Smooth muscle cell (in vitro differentiated cells): ENCODE measurements around the gene QPCTL. TPM values are rescaled to one million over a fixed set of nuclear protein-coding genes. Genes with fewer than 3 reads are reported as not detected.

Source experiments
- DNase-seq: peaks from one replicate; lab custom pipeline; 2025; ENCODE audit not compliant: unreplicated experiment; lab: John Stamatoyannopoulos, UW
- H2AFZ ChIP-seq: fragments of 200-600 bp; sonication (generic); 2 replicates; pipeline ENCODE4 v1.6.0; 2016; ENCODE audit warnings: antibody characterized with exemption, low read depth, mild to moderate bottlenecking
- H3F3A ChIP-seq: fragments of 200-600 bp; sonication (generic); 2 replicates; pipeline ENCODE4 v1.6.0; 2017; ENCODE audit warnings: antibody characterized with exemption, low read depth
- H3K27ac ChIP-seq: fragments of 200-600 bp; sonication (generic); 2 replicates; pipeline ENCODE4 v1.5.1; 2016; ENCODE audit warnings: low read depth, mild to moderate bottlenecking
- H3K27me3 ChIP-seq: fragments of 200-600 bp; sonication (generic); 2 replicates; pipeline ENCODE4 v1.6.1; 2016; ENCODE audit warnings: low read depth, mild to moderate bottlenecking
- H3K36me3 ChIP-seq: fragments of 200-600 bp; sonication (generic); 2 replicates; pipeline ENCODE4 v1.5.1; 2016; ENCODE audit warnings: low read depth
- H3K4me1 ChIP-seq: fragments of 200-600 bp; sonication (generic); 2 replicates; pipeline ENCODE4 v1.5.1; 2016; ENCODE audit warnings: low read depth
- H3K4me2 ChIP-seq: fragments of 200-600 bp; sonication (generic); 2 replicates; pipeline ENCODE4 v1.6.0; 2016; ENCODE audit warnings: mild to moderate bottlenecking
- H3K4me3 ChIP-seq: fragments of 200-600 bp; sonication (generic); 2 replicates; pipeline ENCODE4 v1.5.1; 2016; ENCODE audit warnings: mild to moderate bottlenecking
- H3K79me2 ChIP-seq: fragments of 200-600 bp; sonication (generic); 2 replicates; pipeline ENCODE4 v1.6.0; 2016; ENCODE audit warnings: low read depth, mild to moderate bottlenecking
- H3K9ac ChIP-seq: fragments of 200-600 bp; sonication (generic); 2 replicates; pipeline ENCODE4 v1.6.0; 2016; ENCODE audit warnings: low read depth
- H3K9me3 ChIP-seq: fragments of 200-600 bp; sonication (generic); replicated peaks from 2 replicates; pipeline ENCODE4 v1.5.1; 2016; ENCODE audit warnings: low read depth
- H4K20me1 ChIP-seq: fragments of 200-600 bp; sonication (generic); 2 replicates; pipeline ENCODE4 v1.6.0; 2016; ENCODE audit warnings: low read depth
- WGBS: methylation state at CpG from one replicate; pipeline ENCODE4 v1.1.7; 2016; ENCODE audit warnings: low lambda C conversion rate; 5-methylcytosine and 5-hydroxymethylcytosine counted together
- polyA plus RNA-seq: library from polyadenylated mRNA; unstranded; fragments of >200 nt; fragmentation: Nextera tagmentation; extraction: Ambion mirVana; gene quantifications from 2 replicates; pipeline ENCODE4 v1.2.1, GENCODE V29; 2016
- total RNA-seq: library from RNA; depleted of rRNA; stranded (reverse); fragments of >200 nt; gene quantifications from 2 replicates; pipeline ENCODE4 v1.2.3, GENCODE V29; 2014
- TF ChIP-seq, protein P1 (sequence below): fragments of 200-600 bp; sonication (generic); IDR thresholded peaks from 2 replicates; pipeline ENCODE4 v1.5.1; 2017; ENCODE audit warnings: borderline replicate concordance, mild to moderate bottlenecking, antibody characterized with exemption; ENCODE audit not compliant: insufficient read depth, poor library complexity, severe bottlenecking

The QPCTL gene
- total RNA-seq = 12.2 and 12.9 TPM in 2 replicates
- polyA plus RNA-seq = 10.0 and 13.3 TPM in 2 replicates

DNA sequence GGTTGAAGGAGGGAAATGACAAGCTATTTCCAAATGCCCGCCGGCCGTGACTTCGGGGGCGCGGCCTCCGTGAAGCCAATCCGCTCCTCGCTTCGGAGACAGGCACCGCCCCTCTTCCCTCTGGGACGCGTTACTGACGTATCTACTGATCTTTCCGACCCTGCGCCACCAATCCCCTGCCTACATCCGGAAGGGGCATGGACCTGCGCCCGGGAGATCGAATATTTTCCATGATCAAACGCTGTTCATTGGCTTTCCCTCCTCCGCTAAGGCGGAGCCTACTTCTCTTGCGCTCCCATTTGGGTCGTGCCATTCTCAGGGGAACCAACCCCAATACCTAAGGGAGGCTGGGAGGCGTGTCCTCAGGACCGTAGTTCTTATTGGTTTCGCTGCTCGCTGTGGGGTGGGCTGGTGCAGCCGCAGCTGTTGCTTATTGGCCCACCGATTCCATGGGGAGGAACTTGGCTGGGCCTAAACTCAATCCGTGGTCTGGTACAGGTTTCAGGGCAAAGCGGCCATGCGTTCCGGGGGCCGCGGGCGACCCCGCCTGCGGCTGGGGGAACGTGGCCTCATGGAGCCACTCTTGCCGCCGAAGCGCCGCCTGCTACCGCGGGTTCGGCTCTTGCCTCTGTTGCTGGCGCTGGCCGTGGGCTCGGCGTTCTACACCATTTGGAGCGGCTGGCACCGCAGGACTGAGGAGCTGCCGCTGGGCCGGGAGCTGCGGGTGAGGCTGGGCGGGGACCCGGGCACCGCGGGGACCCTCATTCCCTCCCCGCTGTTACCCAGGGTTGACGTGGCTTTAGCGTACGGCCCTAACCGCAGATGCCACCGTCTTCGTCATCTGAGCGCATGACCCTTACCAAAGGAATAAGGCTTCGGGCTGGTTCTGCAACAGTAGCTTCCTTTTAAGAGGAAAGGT lies at the start of gene QPCTL:
Gene QPCTL (plus strand): TSS at position 480 of the 919 bp plus-strand sequence. CDS start 38 bp downstream, at position 518.
- under 1% methylated on average over 67 of the region's 70 CpGs for WGBS

GRCh38 chr19:45643024-45643926 lies 49.2 kb upstream of the QPCTL start:
- peak overlapping the region; percentile 64 for H3K4me2 ChIP-seq
- H3K9ac ChIP-seq = no peak overlapping the region

More for the DNA sequence above, at the start of gene QPCTL:
- Histone ChIP-seq H3K27me3 (no peaks in the 10 kb centered on the region), H3K4me2 (peak within 1 kb of the TSS; percentile 90), H3K9ac (peak within 1 kb of the TSS; percentile 94), H3K36me3 (no peaks in the 10 kb centered on the region), H3K4me1 (peaks cover 6% of the 10 kb centered on the region), H3K9me3 (no peaks in the 10 kb centered on the region), H4K20me1 (no peaks in the 10 kb centered on the region), H2AFZ (peak within 1 kb of the TSS; percentile 40), H3F3A (peaks cover 2% of the 10 kb centered on the region), H3K79me2 (peaks cover 27% of the 10 kb centered on the region), H3K4me3 (peak within 1 kb of the TSS; percentile 68), H3K27ac (peak within 1 kb of the TSS; percentile 95)
- peak; percentile 98 for DNase-seq
- TF ChIP-seq, protein P1, sequence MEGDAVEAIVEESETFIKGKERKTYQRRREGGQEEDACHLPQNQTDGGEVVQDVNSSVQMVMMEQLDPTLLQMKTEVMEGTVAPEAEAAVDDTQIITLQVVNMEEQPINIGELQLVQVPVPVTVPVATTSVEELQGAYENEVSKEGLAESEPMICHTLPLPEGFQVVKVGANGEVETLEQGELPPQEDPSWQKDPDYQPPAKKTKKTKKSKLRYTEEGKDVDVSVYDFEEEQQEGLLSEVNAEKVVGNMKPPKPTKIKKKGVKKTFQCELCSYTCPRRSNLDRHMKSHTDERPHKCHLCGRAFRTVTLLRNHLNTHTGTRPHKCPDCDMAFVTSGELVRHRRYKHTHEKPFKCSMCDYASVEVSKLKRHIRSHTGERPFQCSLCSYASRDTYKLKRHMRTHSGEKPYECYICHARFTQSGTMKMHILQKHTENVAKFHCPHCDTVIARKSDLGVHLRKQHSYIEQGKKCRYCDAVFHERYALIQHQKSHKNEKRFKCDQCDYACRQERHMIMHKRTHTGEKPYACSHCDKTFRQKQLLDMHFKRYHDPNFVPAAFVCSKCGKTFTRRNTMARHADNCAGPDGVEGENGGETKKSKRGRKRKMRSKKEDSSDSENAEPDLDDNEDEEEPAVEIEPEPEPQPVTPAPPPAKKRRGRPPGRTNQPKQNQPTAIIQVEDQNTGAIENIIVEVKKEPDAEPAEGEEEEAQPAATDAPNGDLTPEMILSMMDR = no peak

DNA sequence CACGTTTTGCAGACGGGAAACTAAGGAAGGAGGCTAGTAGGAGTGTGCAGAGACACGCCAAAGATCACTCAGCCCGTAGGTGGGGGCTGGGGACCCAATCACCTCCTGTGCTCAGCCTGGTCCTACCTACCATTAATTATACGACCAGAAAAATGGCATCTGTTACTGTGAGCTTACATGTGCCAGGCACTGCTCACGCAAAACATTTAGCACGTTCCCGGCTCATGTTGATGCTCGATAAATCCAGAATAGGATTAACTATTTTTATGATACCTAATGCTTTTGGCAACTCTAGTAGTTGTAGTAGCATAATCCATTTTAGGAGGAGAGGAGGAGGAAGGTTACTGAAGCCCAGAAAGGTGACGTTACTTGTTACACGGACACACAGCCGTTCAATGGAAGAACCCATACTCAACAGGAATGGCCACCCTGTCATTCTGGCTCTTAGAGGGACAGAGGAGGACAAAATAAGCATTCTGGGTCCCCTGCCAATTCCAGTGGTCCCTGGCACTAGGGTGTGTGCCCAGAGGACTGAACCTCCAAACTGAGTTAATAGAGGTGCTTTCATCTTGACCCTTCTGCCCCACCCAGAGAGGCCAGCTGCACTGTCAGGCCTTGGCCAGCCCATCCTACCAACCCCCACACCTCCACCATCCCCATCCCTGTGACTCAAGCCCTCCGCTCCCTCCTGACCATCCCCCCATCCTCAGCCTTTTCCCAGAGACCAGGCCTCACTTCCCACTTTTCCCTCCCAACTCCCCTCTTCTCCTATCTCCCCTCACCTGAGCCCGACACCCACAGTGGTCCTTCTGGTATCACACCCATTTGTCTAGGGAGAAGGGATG lies 48.3 kb upstream of the QPCTL start:
- Histone ChIP-seq H3K4me2 (peak overlapping the region; percentile 64), H3K4me3 (no peak overlapping the region)
- WGBS = 54% methylated on average over 14 of the region's 14 CpGs

More at GRCh38 chr19:45643024-45643926, 49.2 kb upstream of the QPCTL start:
- Histone ChIP-seq H3F3A (peaks cover 43% of the 10 kb centered on the region), H3K79me2 (no peaks in the 10 kb centered on the region), H3K36me3 (no peaks in the 10 kb centered on the region), H3K4me1 (peaks cover 11% of the 10 kb centered on the region), H2AFZ (peak overlapping the region; percentile 40), H3K27me3 (no peaks in the 10 kb centered on the region), H3K4me3 (peak overlapping the region; percentile 17), H3K27ac (peak overlapping the region; percentile 66), H4K20me1 (no peaks in the 10 kb centered on the region), H3K9me3 (no peaks in the 10 kb centered on the region)
- DNase-seq = peak; percentile 81
- TF ChIP-seq, protein P1 = peak; percentile 97
- WGBS = 4% methylated on average over 36 of the region's 39 CpGs

More for the DNA sequence above, 48.3 kb upstream of the QPCTL start:
- Histone ChIP-seq H3K79me2 (no peaks in the 10 kb centered on the region), H3K9ac (no peak overlapping the region), H3K4me1 (peaks cover 5% of the 10 kb centered on the region), H2AFZ (peak overlapping the region; percentile 40), H3K27me3 (no peaks in the 10 kb centered on the region), H4K20me1 (no peaks in the 10 kb centered on the region), H3K9me3 (no peaks in the 10 kb centered on the region), H3K36me3 (no peaks in the 10 kb centered on the region), H3F3A (peaks cover 37% of the 10 kb centered on the region), H3K27ac (no peak overlapping the region)
- TF ChIP-seq, protein P1 = no peak
- DNase-seq = no peak
